ENCODE data around the gene PIK3R6. TPM values are rescaled to one million over a fixed set of nuclear protein-coding genes. Genes with fewer than 3 reads are reported as not detected.

Gene PIK3R6
- total RNA-seq, 1 donor from 2014 or later = not detected

- Histone ChIP-seq H3K36me3 (ENCODE audit: control insufficient read depth, insufficient read depth, low read length) (no peaks in the 10 kb centered on the region), H3K27me3 (ENCODE audit: control insufficient read depth, insufficient read depth, low read length) (no peaks in the 10 kb centered on the region), H3K4me3 (ENCODE audit: low read depth, low read length) (no peak overlapping the region)
- no peak for DNase-seq (ENCODE audit: low read depth)
- TF ChIP-seq CTCF (IDR thresholded peaks at IDR 0.05; ENCODE audit: insufficient read depth, low read length, poor library complexity, severe bottlenecking) = no peak
Observed at GRCh38 chr17:8821446-8822105, 45.9 kb downstream of the PIK3R6 start.

- TF ChIP-seq CTCF (IDR thresholded peaks at IDR 0.05; ENCODE audit: insufficient read depth, low read length, poor library complexity, severe bottlenecking) = no peak
- no peaks in the 10 kb centered on the region for H3K27me3 ChIP-seq (ENCODE audit: control insufficient read depth, insufficient read depth, low read length)
- H3K4me3 ChIP-seq (ENCODE audit: low read depth, low read length) = no peak overlapping the region
- H3K36me3 ChIP-seq (ENCODE audit: control insufficient read depth, insufficient read depth, low read length) = no peaks in the 10 kb centered on the region
- no peak for DNase-seq (ENCODE audit: low read depth)
Observed at GRCh38 chr17:8820311-8821010, 47.0 kb downstream of the PIK3R6 start.

GRCh38 chr17:8818654-8819330 is 48.7 kb downstream of the PIK3R6 start:
- DNase-seq (ENCODE audit: low read depth) = no peak
- H3K36me3 ChIP-seq (ENCODE audit: control insufficient read depth, insufficient read depth, low read length) = no peaks in the 10 kb centered on the region
- H3K4me3 ChIP-seq (ENCODE audit: low read depth, low read length) = no peak overlapping the region
- TF ChIP-seq CTCF (IDR thresholded peaks at IDR 0.05; ENCODE audit: insufficient read depth, low read length, poor library complexity, severe bottlenecking) = no peak
- H3K27me3 ChIP-seq (ENCODE audit: control insufficient read depth, insufficient read depth, low read length) = no peaks in the 10 kb centered on the region

- Histone ChIP-seq H3K36me3 (ENCODE audit: control insufficient read depth, insufficient read depth, low read length) (no peaks in the 10 kb centered on the region), H3K4me3 (ENCODE audit: low read depth, low read length) (no peak overlapping the region), H3K27me3 (ENCODE audit: control insufficient read depth, insufficient read depth, low read length) (no peaks in the 10 kb centered on the region)
- no peak for TF ChIP-seq CTCF (IDR thresholded peaks at IDR 0.05; ENCODE audit: insufficient read depth, low read length, poor library complexity, severe bottlenecking)
- no peak for DNase-seq (ENCODE audit: low read depth)
Observed at GRCh38 chr17:8818047-8818446, 49.4 kb downstream of the PIK3R6 start.

GRCh38 chr17:8806926-8807550 is 60.4 kb downstream of the PIK3R6 start:
- H3K4me3 ChIP-seq (ENCODE audit: low read depth, low read length) = no peak overlapping the region
- H3K27me3 ChIP-seq (ENCODE audit: control insufficient read depth, insufficient read depth, low read length) = peaks cover 2% of the 10 kb centered on the region
- no peak for TF ChIP-seq CTCF (IDR thresholded peaks at IDR 0.05; ENCODE audit: insufficient read depth, low read length, poor library complexity, severe bottlenecking)
- H3K36me3 ChIP-seq (ENCODE audit: control insufficient read depth, insufficient read depth, low read length) = no peaks in the 10 kb centered on the region
- DNase-seq (ENCODE audit: low read depth) = no peak
